K562 (cell line): ENCODE measurements around the gene TNFSF13. TPM values are rescaled to one million over a fixed set of nuclear protein-coding genes. Genes with fewer than 3 reads are reported as not detected.
A peak's percentile ranks its signal among the peaks of the same experiment; 100 is the strongest.

Experiments used
- ATAC-seq: fragments of 200-7000 bp; cut with Tn5 transposase; 3 replicates; pipeline ENCODE4 v1.9.1; 2020; ENCODE audit warnings: moderate library complexity
- BruUV-seq: library from RNA; stranded (reverse); fragments of 400-500 nt; replicated peaks from 2 replicates; lab custom pipeline; 2021; lab: Mats Ljungman, UMichigan
- CTCF ChIA-PET: fragments of 300-600 bp; formaldehyde crosslinking; extraction: SDS; loops from one replicate; lab custom pipeline; 2021; ENCODE audit warnings: low intra/inter-chr PET ratio; lab: Yijun Ruan, JAX
- POLR2A ChIA-PET: fragments of 300-600, 350-650 bp; sonication (Branson Sonifier 250); formaldehyde crosslinking; extraction: SDS; loops from one replicate; lab custom pipeline; 2021; ENCODE audit warnings: antibody characterized with exemption, inconsistent platforms; lab: Yijun Ruan, JAX
- DNase-seq, 4 experiments: peaks; one replicate each; pipeline versions ENCODE4 v3.0.0 to v3.0.0-alpha.2; 2011 to 2018; ENCODE audit warnings: low spot score in 3 of 4, mixed read lengths in 3 of 4; ENCODE audit errors: extremely low read depth in 1 of 4
- FAIRE-seq: peaks from 2 replicates; lab custom pipeline; 2011; peaks lifted over from hg19 to GRCh38; lab: Jason Lieb, UNC
- H2AFZ ChIP-seq: 2 replicates; pipeline ENCODE4 v1.6.0; 2011; ENCODE audit warnings: low read depth, low read length, control low read depth, inconsistent platforms
- H3K27ac ChIP-seq: fragments of 200-600 bp; 3 replicates; pipeline ENCODE4 v1.8.0; 2011; ENCODE audit warnings: low read depth, mild to moderate bottlenecking, control low read depth, inconsistent platforms, low read length, moderate library complexity, mixed read lengths; ENCODE audit errors: extremely low read depth
- H3K27me3 ChIP-seq, 2 experiments: fragments of 300-600 bp in 1 of 2; 2 replicates in 1 of 2; 3 replicates in 1 of 2; pipeline versions ENCODE4 v1.6.0 to v1.8.0; 2011; ENCODE audit warnings: inconsistent platforms in 2 of 2, low read length in 2 of 2, mild to moderate bottlenecking in 1 of 2, mixed read lengths in 1 of 2, moderate library complexity in 1 of 2; ENCODE audit not compliant: control insufficient read depth in 2 of 2, insufficient read depth in 2 of 2
- H3K36me3 ChIP-seq: fragments of 300-600 bp; 3 replicates; pipeline ENCODE4 v1.8.0; 2011; ENCODE audit warnings: mild to moderate bottlenecking, low read length, inconsistent platforms; ENCODE audit not compliant: control insufficient read depth, insufficient read depth
- H3K4me1 ChIP-seq, 2 experiments: fragments of 200-600 bp in 1 of 2; replicated peaks in 1 of 2; 2 replicates in 1 of 2; 3 replicates in 1 of 2; pipeline versions ENCODE4 v1.5.1 to v1.8.0; 2011; ENCODE audit warnings: inconsistent platforms in 2 of 2, low read length in 2 of 2, mild to moderate bottlenecking in 1 of 2, mixed read lengths in 1 of 2, moderate library complexity in 1 of 2; ENCODE audit not compliant: control insufficient read depth in 2 of 2, insufficient read depth in 2 of 2
- H3K4me2 ChIP-seq: 2 replicates; pipeline ENCODE4 v1.6.1; 2011; ENCODE audit warnings: low read length, control low read depth, inconsistent platforms, mixed read lengths; ENCODE audit not compliant: insufficient read depth
- H3K4me3 ChIP-seq: fragments of 200-600 bp; sonication (generic), shearing (Covaris generic); 2 replicates; pipeline ENCODE4 v1.5.1; 2016; ENCODE audit warnings: control low read depth, inconsistent platforms
- H3K79me2 ChIP-seq: fragments of 200-600 bp; 3 replicates; pipeline ENCODE4 v1.8.0; 2011; ENCODE audit warnings: low read length, inconsistent platforms; ENCODE audit not compliant: control insufficient read depth, insufficient read depth
- H3K9ac ChIP-seq, 2 experiments: 2 replicates each; pipeline versions ENCODE4 v1.6.0 to v1.6.1; 2011; ENCODE audit warnings: low read depth in 2 of 2, low read length in 2 of 2, control low read depth in 1 of 2, inconsistent platforms in 1 of 2, mild to moderate bottlenecking in 1 of 2, mixed read lengths in 1 of 2; ENCODE audit not compliant: insufficient read depth in 1 of 2
- H3K9me1 ChIP-seq: one replicate; pipeline ENCODE4 v1.6.0; 2011; ENCODE audit warnings: inconsistent platforms, mild to moderate bottlenecking, low read length, moderate library complexity; ENCODE audit not compliant: control insufficient read depth, insufficient read depth
- H3K9me3 ChIP-seq: replicated peaks from 2 replicates; pipeline ENCODE4 v1.5.1; 2011; ENCODE audit warnings: low read depth, low read length, inconsistent platforms; ENCODE audit not compliant: control insufficient read depth, insufficient read depth
- H4K20me1 ChIP-seq: replicated peaks from 2 replicates; pipeline ENCODE4 v1.6.1; 2011; ENCODE audit warnings: low read length, inconsistent platforms, mixed read lengths; ENCODE audit not compliant: control insufficient read depth, insufficient read depth
- NFXL1 ChIP-seq: fragments of 450-650 bp; formaldehyde crosslinking; IDR thresholded peaks from 2 replicates; pipeline ENCODE4 v1.4.0; 2021; ENCODE audit warnings: mild to moderate bottlenecking
- POLR2A ChIP-seq: fragments of 450-650 bp; conservative IDR thresholded peaks from 2 replicates; pipeline ENCODE4 v1.6.1; 2016
- YBX1 ChIP-seq: fragments of 450-650 bp; IDR thresholded peaks from 2 replicates; pipeline ENCODE4 v1.7.1; 2016; ENCODE audit warnings: mild to moderate bottlenecking
- ZBTB7A ChIP-seq: IDR thresholded peaks from 2 replicates; pipeline ENCODE4 v1.6.1; 2011; ENCODE audit warnings: low read depth, mild to moderate bottlenecking, low read length, moderate library complexity, borderline replicate concordance; ENCODE audit not compliant: control insufficient read depth
- ZNF444 ChIP-seq: fragments of 250-450 bp; sonication (Bioruptor Pico); IDR thresholded peaks from 2 replicates; pipeline ENCODE4 v1.4.0; 2020; ENCODE audit warnings: mild to moderate bottlenecking, moderate library complexity
- WGBS: fragments of 100-300 bp; shearing (Covaris generic); methylation state at CpG from one replicate; pipeline ENCODE4 v1.1.6; 2016; ENCODE audit warnings: low coverage, mixed read lengths; ENCODE audit not compliant: insufficient coverage; ENCODE audit errors: missing lambda C conversion rate; 5-methylcytosine and 5-hydroxymethylcytosine counted together
- in situ Hi-C: fragments of 300-500 bp; cut with MboI; formaldehyde crosslinking; loops from 4 replicates; pipeline ENCODE4 v1.15.0; 2018; ENCODE audit warnings: inconsistent platforms, mixed read lengths
- intact Hi-C: fragments of 100-400 bp; cut with micrococcal nuclease; formaldehyde crosslinking; loops from 2 replicates; pipeline ENCODE4 v1.14.2; 2022
- polyA plus RNA-seq, 8 experiments: library from polyadenylated mRNA; depleted of rRNA in 4 of 8; stranded (reverse) in 5 of 8; unstranded in 3 of 8; fragments of >200 nt; fragmentation: Nextera tagmentation in 2 of 8; fragmentation: Illumina TruSeq in 1 of 8; extraction: Ambion mirVana in 2 of 8; extraction: Trizol in 1 of 8; gene quantifications; 2 replicates each; pipeline versions ENCODE4 v1.2.1 to v1.2.3, GENCODE V29; 2011 to 2014; ENCODE audit warnings: inconsistent platforms in 1 of 8, missing spikeins in 1 of 8
- total RNA-seq, 7 experiments: library from RNA; depleted of rRNA in 6 of 7; stranded (reverse); fragments of >200 nt in 6 of 7; fragmentation: Illumina TruSeq in 2 of 7; extraction: Trizol in 2 of 7; gene quantifications; 2 replicates each; pipeline versions ENCODE4 v1.2.1 to v1.2.3, GENCODE V29; 2011 to 2021; ENCODE audit warnings: low replicate concordance in 1 of 7
- TF ChIP-seq, protein P1 (sequence below): fragments of 250-450 bp; sonication (Bioruptor Pico); IDR thresholded peaks from 2 replicates; pipeline ENCODE4 v1.5.0; 2021; ENCODE audit warnings: mild to moderate bottlenecking, moderate library complexity
- TF ChIP-seq, protein P2 (sequence below): fragments of 200-800 bp; sonication (Bioruptor generic); IDR thresholded peaks from 2 replicates; pipeline ENCODE4 v1.6.1; 2017; ENCODE audit warnings: missing genetic modification characterization, missing compliant biosample characterization

TNFSF13 gene
- total and polyA plus RNA-seq, 9 of the 15 experiments (the other 6 are each of a cell fraction or from before 2014, with no cell fraction given) = 0.04 to 0.51 (median 0.19) TPM; not detected in 1

GRCh38 chr17:7573324-7574080 is 15.0 kb downstream of the TNFSF13 start (continued):
- TF ChIP-seq, protein P1, sequence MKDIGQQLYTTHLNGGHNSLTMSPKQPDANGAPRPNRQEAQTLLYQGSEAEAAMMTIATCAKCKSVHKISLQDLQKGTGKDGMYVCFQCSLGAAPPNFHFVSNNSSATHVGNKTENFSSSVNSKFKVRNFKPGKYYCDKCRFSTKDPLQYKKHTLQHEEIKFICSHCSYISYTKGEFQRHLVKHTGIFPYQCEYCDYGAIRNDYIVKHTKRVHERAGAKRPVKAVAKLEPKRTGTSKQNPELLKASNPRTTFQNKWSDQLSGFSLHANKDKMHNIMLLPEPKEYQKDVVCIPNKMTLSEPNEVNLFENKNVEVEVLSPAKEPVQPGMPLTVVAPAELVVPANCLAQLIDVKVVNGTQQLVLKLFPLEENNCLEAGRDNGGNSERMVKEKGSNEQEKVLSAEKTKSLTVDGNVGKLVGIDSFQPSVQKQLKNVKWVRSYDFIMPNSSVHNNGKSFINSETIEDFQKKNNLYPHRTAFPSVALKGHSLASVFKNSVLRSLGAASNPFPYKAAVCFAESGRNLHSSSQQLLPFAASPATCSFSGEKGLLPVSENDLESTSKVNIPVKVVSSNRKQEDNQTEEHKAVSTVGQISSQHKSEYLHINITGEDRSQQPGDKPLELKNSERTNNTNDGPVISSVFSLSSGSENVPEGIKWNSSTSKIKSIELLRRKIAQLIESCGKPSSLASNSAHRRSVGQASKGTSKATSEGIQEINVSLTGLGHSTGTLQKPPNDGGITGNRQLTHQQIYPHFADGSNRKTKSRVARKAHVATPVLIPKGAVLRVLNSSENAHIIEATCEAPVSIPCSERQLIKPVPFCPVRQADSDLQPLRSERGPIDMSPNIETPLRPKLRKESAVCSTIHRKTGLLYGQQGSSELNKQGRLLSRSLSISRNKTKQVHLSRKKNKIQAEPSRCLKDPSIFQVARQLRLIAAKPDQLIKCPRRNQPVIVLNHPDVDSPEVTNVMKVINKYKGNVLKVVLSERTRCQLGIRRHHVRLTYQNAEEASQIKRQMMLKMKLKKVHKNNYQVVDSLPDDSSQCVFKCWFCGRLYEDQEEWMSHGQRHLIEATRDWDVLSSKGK (CRISPR knock-in tag) = no peak
- TF ChIP-seq ZNF444 (CRISPR knock-in tag) (no peak), ZBTB7A (peak; percentile 47)

DNA sequence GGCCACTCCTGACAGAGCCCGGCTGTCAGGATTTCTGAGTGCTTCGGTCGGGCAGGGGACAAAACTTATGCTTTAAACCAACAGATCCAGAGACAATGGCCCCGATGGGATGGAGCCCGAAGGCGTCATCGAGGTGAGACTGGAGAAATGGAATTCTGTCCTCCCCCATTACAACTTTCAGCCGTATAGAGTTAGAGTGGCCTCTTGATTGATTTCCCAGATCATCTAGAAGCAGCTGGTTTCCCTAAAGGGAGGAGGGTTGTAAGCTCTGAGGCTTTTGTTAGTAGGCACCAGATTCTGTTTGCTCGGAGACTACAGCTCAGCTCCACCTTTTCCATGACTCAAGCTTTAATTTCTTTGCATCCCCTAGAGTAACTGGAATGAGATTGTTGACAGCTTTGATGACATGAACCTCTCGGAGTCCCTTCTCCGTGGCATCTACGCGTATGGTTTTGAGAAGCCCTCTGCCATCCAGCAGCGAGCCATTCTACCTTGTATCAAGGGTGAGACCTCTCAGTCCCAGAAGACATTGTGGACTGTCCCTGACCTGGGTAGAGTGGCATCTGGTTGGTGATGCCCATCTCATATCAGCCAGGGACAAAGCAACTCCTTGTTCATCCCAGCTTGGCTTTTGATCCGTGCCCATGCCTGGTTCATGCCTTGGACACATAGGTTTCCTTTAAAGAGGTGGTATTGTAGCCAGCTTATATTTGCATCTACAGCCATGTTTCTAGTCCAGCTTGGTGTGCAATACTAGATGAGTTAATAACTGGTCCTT is 15.8 kb downstream of the TNFSF13 start:
- Histone ChIP-seq H2AFZ (no peak overlapping the region), H3K4me2 (peak overlapping the region; percentile 83), H3K36me3 (peaks cover 84% of the 10 kb centered on the region), H3K9ac (peak overlapping the region; percentile 97 to 100), H4K20me1 (peaks cover 43% of the 10 kb centered on the region)
- ATAC-seq (no peak), DNase-seq (no peak)
- in situ Hi-C loops = loop anchor here (25.0 kb wide), 1 partner anchor 537 kb away; the partner anchor contains the start of genes SLC16A11 and SLC16A13
- CTCF ChIA-PET = no interaction called here
- POLR2A ChIA-PET = interaction anchor here (0.6 to 6.7 kb wide), 18 partner anchors 9 to 714 kb away, joined by 3 to 46 read pairs (median 4); partner anchors contain the start of genes ACAP1, ATP1B2, MPDU1 and RANGRF
- TF ChIP-seq NFXL1 (CRISPR knock-in tag) (0 out of 2 replicates have a peak, but pooled peaks have one; percentile 7), YBX1 (no peak), POLR2A (peak; percentile 15; the same call in 1 of the 2 replicates)
- TF ChIP-seq, protein P2, sequence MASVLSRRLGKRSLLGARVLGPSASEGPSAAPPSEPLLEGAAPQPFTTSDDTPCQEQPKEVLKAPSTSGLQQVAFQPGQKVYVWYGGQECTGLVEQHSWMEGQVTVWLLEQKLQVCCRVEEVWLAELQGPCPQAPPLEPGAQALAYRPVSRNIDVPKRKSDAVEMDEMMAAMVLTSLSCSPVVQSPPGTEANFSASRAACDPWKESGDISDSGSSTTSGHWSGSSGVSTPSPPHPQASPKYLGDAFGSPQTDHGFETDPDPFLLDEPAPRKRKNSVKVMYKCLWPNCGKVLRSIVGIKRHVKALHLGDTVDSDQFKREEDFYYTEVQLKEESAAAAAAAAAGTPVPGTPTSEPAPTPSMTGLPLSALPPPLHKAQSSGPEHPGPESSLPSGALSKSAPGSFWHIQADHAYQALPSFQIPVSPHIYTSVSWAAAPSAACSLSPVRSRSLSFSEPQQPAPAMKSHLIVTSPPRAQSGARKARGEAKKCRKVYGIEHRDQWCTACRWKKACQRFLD = 0 out of 2 replicates have a peak, but pooled peaks have one; percentile 42
- TF ChIP-seq, all 486 proteins: peak for 3
- intact Hi-C loops = no loop called here
- no peaks in the 10 kb centered on the region for H3K27me3 ChIP-seq
- no peaks in the 10 kb centered on the region for H3K9me3 ChIP-seq
- H3K4me3 ChIP-seq = peak overlapping the region; percentile 99
- H3K79me2 ChIP-seq = peaks cover 61% of the 10 kb centered on the region
- H3K4me1 ChIP-seq = peaks cover 12 to 28% of the 10 kb centered on the region in 2 experiments; a peak in 4 of 5 replicates
- H3K27ac ChIP-seq = peak overlapping the region; percentile 98
- WGBS = 10% methylated on average over 8 of the region's 15 CpGs
- BruUV-seq = no TSS peak
- peaks cover 9% of the 10 kb centered on the region for H3K9me1 ChIP-seq
- FAIRE-seq = no peak
